ENCODE data around the gene C3orf52.

DNA sequence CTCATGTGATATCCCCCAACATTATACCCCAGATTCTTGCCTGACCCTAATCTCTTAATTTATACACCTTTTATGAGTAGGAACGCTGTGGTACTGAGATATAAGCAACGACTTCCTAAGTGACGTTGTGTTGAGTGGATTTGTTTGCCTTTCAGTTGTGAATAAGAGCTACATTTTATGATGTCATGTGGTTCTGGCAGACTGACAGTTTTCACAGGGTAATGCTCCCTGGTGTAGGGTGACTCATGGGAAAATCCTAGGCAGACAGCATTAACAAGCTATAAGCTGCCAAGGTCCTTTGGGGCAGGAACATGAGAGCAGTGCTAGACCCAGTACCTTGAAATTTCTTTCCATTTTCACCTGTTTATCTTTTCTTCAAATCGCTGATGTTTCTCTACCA lies 11.2 kb downstream of the C3orf52 start:
- TF ChIP-seq EZH2 (IDR thresholded peaks at IDR 0.05; ENCODE audit: borderline replicate concordance, insufficient read depth, low read depth, low read length, poor library complexity, severe bottlenecking): no peak
- TF ChIP-seq, protein P1, sequence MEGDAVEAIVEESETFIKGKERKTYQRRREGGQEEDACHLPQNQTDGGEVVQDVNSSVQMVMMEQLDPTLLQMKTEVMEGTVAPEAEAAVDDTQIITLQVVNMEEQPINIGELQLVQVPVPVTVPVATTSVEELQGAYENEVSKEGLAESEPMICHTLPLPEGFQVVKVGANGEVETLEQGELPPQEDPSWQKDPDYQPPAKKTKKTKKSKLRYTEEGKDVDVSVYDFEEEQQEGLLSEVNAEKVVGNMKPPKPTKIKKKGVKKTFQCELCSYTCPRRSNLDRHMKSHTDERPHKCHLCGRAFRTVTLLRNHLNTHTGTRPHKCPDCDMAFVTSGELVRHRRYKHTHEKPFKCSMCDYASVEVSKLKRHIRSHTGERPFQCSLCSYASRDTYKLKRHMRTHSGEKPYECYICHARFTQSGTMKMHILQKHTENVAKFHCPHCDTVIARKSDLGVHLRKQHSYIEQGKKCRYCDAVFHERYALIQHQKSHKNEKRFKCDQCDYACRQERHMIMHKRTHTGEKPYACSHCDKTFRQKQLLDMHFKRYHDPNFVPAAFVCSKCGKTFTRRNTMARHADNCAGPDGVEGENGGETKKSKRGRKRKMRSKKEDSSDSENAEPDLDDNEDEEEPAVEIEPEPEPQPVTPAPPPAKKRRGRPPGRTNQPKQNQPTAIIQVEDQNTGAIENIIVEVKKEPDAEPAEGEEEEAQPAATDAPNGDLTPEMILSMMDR (IDR thresholded peaks at IDR 0.05): no peak

Measured in B cell (primary cell).